HG03045 (cell line): ENCODE data around the gene SPATA20.

Experiments used
- ATAC-seq: cut with Tn5 transposase; IDR thresholded peaks from one replicate; pipeline ENCODE4 v1.9.1; 2021; ENCODE audit warnings: mild to moderate bottlenecking, moderate library complexity; ENCODE audit not compliant: unreplicated experiment

The SPATA20 gene

GRCh38 chr17:50557630-50558029, 10.7 kb downstream of the SPATA20 start:
- ATAC-seq, result no peak

GRCh38 chr17:50558091-50558490, 11.1 kb downstream of the SPATA20 start:
- ATAC-seq, result no peak

- ATAC-seq, result no peak
These were observed 11.6 kb downstream of the SPATA20 start for GRCh38 chr17:50558581-50558940.

GRCh38 chr17:50558941-50559614, 12.1 kb downstream of the SPATA20 start:
- no peak for ATAC-seq

GRCh38 chr17:50559674-50560184, 12.8 kb downstream of the SPATA20 start:
- ATAC-seq, result no peak

- peak; percentile 94 for ATAC-seq
These were observed 13.3 kb downstream of the SPATA20 start, which contains the start of gene CACNA1G for GRCh38 chr17:50560185-50560824. TSS of gene CACNA1G (plus strand) at chr17:50560715. CDS start at chr17:50561460, 745 bp downstream.

- no peak for ATAC-seq
These were observed 14.2 kb downstream of the SPATA20 start for GRCh38 chr17:50560931-50561745.

- ATAC-seq, result no peak
These were observed 14.8 kb downstream of the SPATA20 start for GRCh38 chr17:50561746-50562141.

- no peak for ATAC-seq
These were observed 15.5 kb downstream of the SPATA20 start for GRCh38 chr17:50562242-50563091.

- no peak for ATAC-seq
These were observed 16.1 kb downstream of the SPATA20 start for GRCh38 chr17:50563092-50563511.

- no peak for ATAC-seq
These were observed 17.9 kb downstream of the SPATA20 start for GRCh38 chr17:50564916-50565315.

GRCh38 chr17:50565402-50566350, 18.7 kb downstream of the SPATA20 start:
- no peak for ATAC-seq

- no peak for ATAC-seq
These were observed 19.9 kb downstream of the SPATA20 start for GRCh38 chr17:50566886-50567285.

- no peak for ATAC-seq
These were observed 21.7 kb downstream of the SPATA20 start for GRCh38 chr17:50568659-50569058.

GRCh38 chr17:50569592-50569991, 22.6 kb downstream of the SPATA20 start:
- ATAC-seq, result no peak

GRCh38 chr17:50570032-50570431, 23.1 kb downstream of the SPATA20 start:
- no peak for ATAC-seq

- ATAC-seq, result no peak
These were observed 23.6 kb downstream of the SPATA20 start for GRCh38 chr17:50570528-50570927.

- no peak for ATAC-seq
These were observed 24.7 kb downstream of the SPATA20 start for GRCh38 chr17:50571681-50572080.

GRCh38 chr17:50572541-50572940, 25.6 kb downstream of the SPATA20 start:
- no peak for ATAC-seq
